BLaER1 (cell line): ENCODE measurements around the gene CDH13.
A peak's percentile ranks its signal among the peaks of the same experiment; 100 is the strongest.

Experiments
- H3K27ac ChIP-seq: shearing (Covaris generic); formaldehyde crosslinking; 2 replicates; pipeline ENCODE4 v1.8.1; 2022
- H3K27me3 ChIP-seq: shearing (Covaris generic); formaldehyde crosslinking; 2 replicates; pipeline ENCODE4 v1.8.1; 2022
- H3K36me3 ChIP-seq: shearing (Covaris generic); formaldehyde crosslinking; 2 replicates; pipeline ENCODE4 v1.8.1; 2022
- H3K4me1 ChIP-seq: shearing (Covaris generic); formaldehyde crosslinking; 2 replicates; pipeline ENCODE4 v1.8.1; 2022
- H3K4me2 ChIP-seq: shearing (Covaris generic); formaldehyde crosslinking; 2 replicates; pipeline ENCODE4 v1.8.1; 2022
- H3K4me3 ChIP-seq: shearing (Covaris generic); formaldehyde crosslinking; 2 replicates; pipeline ENCODE4 v1.8.1; 2022
- H3K9ac ChIP-seq: shearing (Covaris generic); formaldehyde crosslinking; 2 replicates; pipeline ENCODE4 v1.8.1; 2022
- H3K9me3 ChIP-seq: shearing (Covaris generic); formaldehyde crosslinking; 2 replicates; pipeline ENCODE4 v1.8.1; 2022
- H4K20me1 ChIP-seq: shearing (Covaris generic); formaldehyde crosslinking; 2 replicates; pipeline ENCODE4 v1.8.1; 2022
- Cebpa-rat ChIP-seq: shearing (Covaris generic); IDR thresholded peaks from 2 replicates; pipeline ENCODE4 v1.8.1; 2022

Gene CDH13

DNA sequence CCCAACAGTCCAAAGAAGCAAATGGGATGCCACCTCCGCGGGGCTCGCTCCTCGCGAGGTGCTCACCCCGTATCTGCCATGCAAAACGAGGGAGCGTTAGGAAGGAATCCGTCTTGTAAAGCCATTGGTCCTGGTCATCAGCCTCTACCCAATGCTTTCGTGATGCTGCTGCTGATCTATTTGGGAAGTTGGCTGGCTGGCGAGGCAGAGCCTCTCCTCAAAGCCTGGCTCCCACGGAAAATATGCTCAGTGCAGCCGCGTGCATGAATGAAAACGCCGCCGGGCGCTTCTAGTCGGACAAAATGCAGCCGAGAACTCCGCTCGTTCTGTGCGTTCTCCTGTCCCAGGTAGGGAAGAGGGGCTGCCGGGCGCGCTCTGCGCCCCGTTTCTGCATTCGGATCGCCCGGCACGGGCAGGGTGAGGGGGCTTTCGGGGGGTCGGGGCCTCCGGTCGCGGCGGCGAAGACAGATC, at the start of gene CDH13:
CDH13 (plus strand) TSS at position 179 of the 471 bp plus-strand sequence.
- H3K4me2 ChIP-seq = no peak within 1 kb of the TSS
- H3K27ac ChIP-seq = no peak within 1 kb of the TSS
- H3K4me3 ChIP-seq = no peak within 1 kb of the TSS
- no peaks in the 10 kb centered on the region for H3K27me3 ChIP-seq
- no peak for TF ChIP-seq Cebpa-rat
- H3K9ac ChIP-seq = no peak within 1 kb of the TSS
- H3K36me3 ChIP-seq = no peaks in the 10 kb centered on the region
- H3K9me3 ChIP-seq = no peaks in the 10 kb centered on the region; the same call in 1 of the 2 replicates
- peaks cover 7% of the 10 kb centered on the region for H3K4me1 ChIP-seq
- H4K20me1 ChIP-seq = no peaks in the 10 kb centered on the region

DNA sequence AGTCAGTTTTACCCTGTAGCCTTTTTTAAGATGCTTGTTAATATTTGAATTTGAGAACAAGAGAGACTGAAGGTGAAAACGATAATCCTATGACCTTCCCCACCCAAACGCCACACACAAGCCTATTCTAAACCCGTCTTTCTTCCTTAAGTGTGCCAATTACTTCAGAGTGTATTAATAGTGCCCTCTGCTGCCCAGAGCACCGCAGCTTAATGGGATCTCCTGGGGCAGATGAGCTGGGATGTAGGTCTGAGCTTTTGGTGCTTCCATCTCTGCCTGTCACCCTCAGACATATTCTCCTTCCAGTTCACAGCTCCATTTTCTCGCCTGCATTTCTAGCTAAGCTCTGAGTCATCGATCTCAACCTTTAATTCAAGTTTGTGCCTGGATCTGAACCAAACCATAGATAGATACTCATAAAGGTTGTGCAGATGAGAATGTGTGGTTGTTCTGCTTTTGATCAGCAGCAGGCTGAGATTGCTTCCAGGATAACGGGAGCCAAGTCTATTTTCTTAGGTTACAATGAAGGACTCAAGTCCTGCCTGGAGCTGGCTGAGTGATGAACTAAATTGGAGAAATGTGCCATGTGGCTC, 46.4 kb upstream of the CDH13 start:
- H3K9me3 ChIP-seq = no peaks in the 10 kb centered on the region
- no peak overlapping the region for H3K9ac ChIP-seq
- peaks cover 7% of the 10 kb centered on the region for H3K4me1 ChIP-seq
- TF ChIP-seq Cebpa-rat = no peak
- H3K4me3 ChIP-seq = no peak overlapping the region
- H3K36me3 ChIP-seq = no peaks in the 10 kb centered on the region
- H3K27ac ChIP-seq = no peak overlapping the region
- H4K20me1 ChIP-seq = no peaks in the 10 kb centered on the region
- no peaks in the 10 kb centered on the region; the same call in 1 of the 2 replicates for H3K27me3 ChIP-seq
- H3K4me2 ChIP-seq = no peak overlapping the region

DNA sequence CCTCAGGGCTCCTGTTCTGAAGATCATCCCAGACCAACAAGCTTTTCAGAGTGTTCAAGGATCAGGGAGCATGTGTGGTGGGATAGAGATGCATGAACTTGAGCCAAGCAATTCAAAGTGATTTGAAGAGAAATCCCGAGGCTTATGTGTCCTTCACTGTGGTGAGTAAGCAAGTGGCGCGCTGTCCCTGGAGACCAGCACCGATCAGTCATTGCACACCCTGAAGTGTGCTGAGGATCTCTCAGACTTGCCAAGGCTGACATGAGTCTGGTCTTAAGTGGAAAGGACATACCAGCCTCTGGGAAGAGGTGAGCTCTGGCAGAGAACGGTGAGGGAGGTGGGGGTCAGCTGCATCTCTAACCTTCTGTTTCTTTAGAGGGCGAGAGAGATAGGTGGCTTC, 43.8 kb upstream of the CDH13 start:
- no peak overlapping the region for H3K27ac ChIP-seq
- H3K36me3 ChIP-seq = no peaks in the 10 kb centered on the region
- no peak for TF ChIP-seq Cebpa-rat
- H4K20me1 ChIP-seq = no peaks in the 10 kb centered on the region
- no peak overlapping the region for H3K4me3 ChIP-seq
- no peak overlapping the region for H3K9ac ChIP-seq
- H3K9me3 ChIP-seq = no peaks in the 10 kb centered on the region
- H3K4me1 ChIP-seq = peaks cover 7% of the 10 kb centered on the region
- H3K27me3 ChIP-seq = no peaks in the 10 kb centered on the region; the same call in 1 of the 2 replicates
- 0 out of 2 replicates have a peak overlapping the region, but pooled peaks have one; percentile 20 for H3K4me2 ChIP-seq

DNA sequence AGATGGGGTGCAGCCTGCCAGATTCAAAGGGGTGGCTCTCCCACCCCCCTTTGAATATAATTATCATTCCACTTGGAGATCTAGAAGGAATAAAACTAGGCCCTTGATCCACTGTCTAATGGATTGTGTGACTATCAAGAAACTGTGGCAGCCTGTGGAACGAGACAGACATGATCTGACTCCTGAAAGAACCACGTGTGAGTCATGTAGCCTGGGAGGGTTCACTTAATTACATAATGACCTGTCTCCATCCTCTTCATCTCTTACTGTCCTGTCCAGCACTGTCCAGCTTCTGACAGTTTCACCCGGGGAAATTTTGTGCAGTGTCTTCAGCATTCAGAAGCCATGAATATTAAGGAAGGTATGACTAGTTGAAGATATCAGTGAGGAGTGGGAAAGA, 43.3 kb upstream of the CDH13 start:
- Histone ChIP-seq H3K9me3 (no peaks in the 10 kb centered on the region), H3K4me3 (no peak overlapping the region), H3K27me3 (no peaks in the 10 kb centered on the region; the same call in 1 of the 2 replicates), H4K20me1 (no peaks in the 10 kb centered on the region), H3K27ac (no peak overlapping the region), H3K9ac (no peak overlapping the region), H3K36me3 (no peaks in the 10 kb centered on the region), H3K4me2 (0 out of 2 replicates have a peak overlapping the region, but pooled peaks have one; percentile 20), H3K4me1 (peaks cover 7% of the 10 kb centered on the region)
- no peak for TF ChIP-seq Cebpa-rat

DNA sequence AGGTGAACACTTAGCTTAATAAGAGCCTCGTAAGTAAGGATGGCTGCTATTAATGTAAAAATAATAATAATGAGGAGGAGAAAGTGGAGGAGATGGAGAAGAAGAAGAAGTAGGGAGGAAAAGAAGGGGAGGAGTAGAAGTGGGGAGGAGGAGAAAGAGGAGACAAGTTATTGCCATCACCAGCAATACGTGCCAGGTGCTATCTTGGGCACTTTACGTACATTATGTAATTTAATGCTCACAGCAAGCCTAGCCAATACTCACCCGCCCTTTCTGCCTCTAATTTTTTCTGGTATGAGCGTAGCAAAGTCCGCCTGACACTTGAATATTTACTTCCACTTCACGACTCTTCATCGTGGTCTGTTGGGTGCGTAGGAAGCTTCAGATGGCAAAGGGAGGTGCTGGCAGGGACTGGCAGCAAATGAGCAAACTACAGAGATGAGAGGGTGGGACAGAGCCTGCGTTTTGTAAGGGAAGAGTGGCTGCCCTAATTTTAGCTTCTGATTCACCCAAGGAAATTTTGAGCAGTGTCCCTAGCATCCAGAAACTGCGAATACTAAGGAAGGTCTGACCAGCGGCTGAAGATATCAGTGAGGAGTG, 42.1 kb upstream of the CDH13 start:
- Histone ChIP-seq H3K27ac (no peak overlapping the region), H3K27me3 (no peaks in the 10 kb centered on the region), H4K20me1 (no peaks in the 10 kb centered on the region), H3K4me1 (peaks cover 7% of the 10 kb centered on the region), H3K9me3 (no peaks in the 10 kb centered on the region), H3K4me3 (no peak overlapping the region), H3K4me2 (no peak overlapping the region), H3K9ac (no peak overlapping the region), H3K36me3 (no peaks in the 10 kb centered on the region)
- no peak for TF ChIP-seq Cebpa-rat

DNA sequence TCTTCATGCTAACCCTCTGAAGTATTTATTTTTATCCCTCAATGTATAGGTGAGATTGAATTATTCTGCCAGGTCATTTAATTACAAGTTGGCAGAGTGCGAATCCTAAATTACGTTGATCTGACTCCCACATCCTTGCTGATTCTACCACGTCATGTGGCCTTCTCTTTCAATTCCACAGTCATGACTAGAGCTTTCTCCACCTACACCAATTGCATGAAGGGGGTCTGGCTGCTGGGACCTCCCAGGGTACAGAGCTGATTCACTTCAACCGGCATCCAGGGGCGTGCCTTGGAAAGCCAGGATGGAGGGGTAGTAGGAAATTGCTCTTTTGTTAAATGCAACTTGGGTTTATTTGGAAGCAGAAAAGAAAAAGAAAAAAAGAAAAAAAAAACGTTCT, 41.1 kb upstream of the CDH13 start:
- Histone ChIP-seq H3K9me3 (no peaks in the 10 kb centered on the region), H3K4me2 (no peak overlapping the region), H3K36me3 (no peaks in the 10 kb centered on the region), H3K27me3 (no peaks in the 10 kb centered on the region), H4K20me1 (no peaks in the 10 kb centered on the region), H3K27ac (no peak overlapping the region), H3K9ac (no peak overlapping the region), H3K4me1 (peaks cover 7% of the 10 kb centered on the region), H3K4me3 (no peak overlapping the region)
- no peak for TF ChIP-seq Cebpa-rat

DNA sequence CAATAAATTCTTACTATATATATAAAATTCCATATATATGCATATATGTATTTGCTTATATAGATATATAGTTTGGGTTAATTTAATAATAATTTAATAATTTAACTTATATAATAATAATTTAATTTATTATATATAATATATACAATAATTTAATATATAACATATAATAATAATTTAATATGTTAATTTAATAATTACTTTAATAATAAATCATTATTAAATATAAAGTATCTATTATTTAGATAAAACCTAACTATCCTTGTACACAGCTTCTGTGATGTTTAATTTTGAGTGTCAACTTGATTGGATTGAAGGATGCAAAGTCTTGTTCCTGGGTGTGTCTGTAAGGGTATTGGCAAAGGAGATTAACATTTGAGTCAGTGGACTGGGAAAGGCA, 40.6 kb upstream of the CDH13 start:
- no peak overlapping the region for H3K4me3 ChIP-seq
- no peaks in the 10 kb centered on the region for H3K27me3 ChIP-seq
- H3K27ac ChIP-seq = no peak overlapping the region
- H3K9me3 ChIP-seq = no peaks in the 10 kb centered on the region
- no peaks in the 10 kb centered on the region for H3K36me3 ChIP-seq
- peaks cover 7% of the 10 kb centered on the region for H3K4me1 ChIP-seq
- no peak overlapping the region for H3K9ac ChIP-seq
- H3K4me2 ChIP-seq = no peak overlapping the region
- no peak for TF ChIP-seq Cebpa-rat
- H4K20me1 ChIP-seq = no peaks in the 10 kb centered on the region

DNA sequence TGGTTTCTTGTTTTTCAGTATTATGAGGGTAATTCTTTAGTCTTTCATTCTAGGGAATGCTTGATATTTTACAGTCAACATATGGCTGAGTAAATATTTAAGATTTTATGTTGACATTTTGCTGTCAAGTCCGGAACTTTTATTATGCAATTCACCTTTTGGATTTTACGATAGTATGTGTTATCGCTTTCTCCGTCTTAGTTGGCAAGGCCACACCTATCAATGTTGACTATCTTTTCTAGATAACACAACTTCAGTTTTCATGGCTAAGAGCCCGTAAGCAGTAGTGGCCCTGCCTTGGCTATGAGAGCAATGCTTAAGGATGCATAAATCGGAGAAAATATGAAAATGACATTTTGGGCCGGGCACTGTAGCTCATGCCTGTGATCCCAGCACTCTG, 39.5 kb upstream of the CDH13 start:
- H3K27me3 ChIP-seq = no peaks in the 10 kb centered on the region
- TF ChIP-seq Cebpa-rat = no peak
- no peak overlapping the region for H3K9ac ChIP-seq
- H3K4me3 ChIP-seq = no peak overlapping the region
- no peaks in the 10 kb centered on the region for H3K36me3 ChIP-seq
- no peaks in the 10 kb centered on the region for H4K20me1 ChIP-seq
- H3K9me3 ChIP-seq = no peaks in the 10 kb centered on the region
- no peak overlapping the region for H3K27ac ChIP-seq
- no peak overlapping the region for H3K4me2 ChIP-seq
- H3K4me1 ChIP-seq = peaks cover 7% of the 10 kb centered on the region

DNA sequence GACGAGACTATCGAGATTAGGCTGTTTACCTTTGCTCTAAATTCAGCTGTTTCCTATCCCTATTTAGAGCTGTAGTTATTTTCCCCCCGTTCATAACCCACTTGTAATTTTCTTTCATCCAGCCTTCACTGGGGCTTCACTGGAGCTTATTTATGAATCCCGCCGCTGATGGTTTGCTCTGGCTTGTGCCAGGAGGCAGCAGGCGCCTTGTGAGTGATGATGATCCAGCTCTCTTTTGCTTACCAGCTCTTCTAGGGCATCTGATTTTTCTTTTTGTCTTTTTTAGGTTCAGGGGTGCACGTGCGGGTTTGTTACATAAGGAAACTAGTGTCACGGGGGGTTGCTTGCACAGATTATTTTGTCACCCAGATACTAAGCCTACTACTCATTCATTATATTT, 37.4 kb upstream of the CDH13 start:
- Histone ChIP-seq H3K4me1 (no peaks in the 10 kb centered on the region), H3K9ac (no peak overlapping the region), H3K27me3 (no peaks in the 10 kb centered on the region), H3K36me3 (no peaks in the 10 kb centered on the region), H3K4me2 (no peak overlapping the region), H3K27ac (no peak overlapping the region), H3K4me3 (no peak overlapping the region), H3K9me3 (no peaks in the 10 kb centered on the region), H4K20me1 (no peaks in the 10 kb centered on the region)
- no peak for TF ChIP-seq Cebpa-rat

DNA sequence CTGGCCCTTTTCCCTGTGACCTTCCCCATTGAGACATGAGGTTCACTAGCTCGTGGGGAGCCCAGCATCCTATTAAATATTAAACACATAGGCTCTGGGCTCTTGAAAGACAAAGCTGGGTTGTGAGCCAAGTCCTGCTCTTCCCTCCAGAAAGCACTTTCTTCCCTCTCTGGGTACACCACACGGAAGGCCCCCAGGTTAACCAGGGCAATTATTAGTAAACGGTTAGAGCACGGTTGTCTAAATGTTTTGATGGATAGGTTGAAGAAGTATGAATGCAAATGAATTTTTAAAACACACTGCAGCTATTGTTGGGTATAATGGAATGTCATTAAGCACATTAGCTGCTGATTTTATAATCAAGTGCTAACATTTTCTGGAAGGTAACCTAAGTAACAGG, 32.7 kb upstream of the CDH13 start:
- Histone ChIP-seq H3K9me3 (no peaks in the 10 kb centered on the region), H3K9ac (no peak overlapping the region), H3K4me2 (no peak overlapping the region), H3K36me3 (no peaks in the 10 kb centered on the region), H3K27me3 (no peaks in the 10 kb centered on the region), H3K27ac (no peak overlapping the region), H3K4me3 (no peak overlapping the region), H4K20me1 (no peaks in the 10 kb centered on the region), H3K4me1 (no peaks in the 10 kb centered on the region)
- TF ChIP-seq Cebpa-rat = no peak
